HG03565 (cell line): ENCODE measurements around the gene CERS4.
"Not testable (repeated sequence)": the region's sequence is repeated elsewhere in the genome, so short reads cannot be mapped to it uniquely, and the experiment has no call there.

Source experiments
- ATAC-seq: cut with Tn5 transposase; IDR thresholded peaks from one replicate; pipeline ENCODE4 v1.9.1; 2021; ENCODE audit warnings: mild to moderate bottlenecking, moderate library complexity; ENCODE audit not compliant: unreplicated experiment

Gene CERS4, protein sequence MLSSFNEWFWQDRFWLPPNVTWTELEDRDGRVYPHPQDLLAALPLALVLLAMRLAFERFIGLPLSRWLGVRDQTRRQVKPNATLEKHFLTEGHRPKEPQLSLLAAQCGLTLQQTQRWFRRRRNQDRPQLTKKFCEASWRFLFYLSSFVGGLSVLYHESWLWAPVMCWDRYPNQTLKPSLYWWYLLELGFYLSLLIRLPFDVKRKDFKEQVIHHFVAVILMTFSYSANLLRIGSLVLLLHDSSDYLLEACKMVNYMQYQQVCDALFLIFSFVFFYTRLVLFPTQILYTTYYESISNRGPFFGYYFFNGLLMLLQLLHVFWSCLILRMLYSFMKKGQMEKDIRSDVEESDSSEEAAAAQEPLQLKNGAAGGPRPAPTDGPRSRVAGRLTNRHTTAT

GRCh38 chr19:8208922-8209461, at the start of gene CERS4:
TSS of gene CERS4 (plus strand) at chr19:8209370. CDS start at chr19:8251077, 41,707 bp downstream.
- ATAC-seq, result peak; percentile 28

DNA sequence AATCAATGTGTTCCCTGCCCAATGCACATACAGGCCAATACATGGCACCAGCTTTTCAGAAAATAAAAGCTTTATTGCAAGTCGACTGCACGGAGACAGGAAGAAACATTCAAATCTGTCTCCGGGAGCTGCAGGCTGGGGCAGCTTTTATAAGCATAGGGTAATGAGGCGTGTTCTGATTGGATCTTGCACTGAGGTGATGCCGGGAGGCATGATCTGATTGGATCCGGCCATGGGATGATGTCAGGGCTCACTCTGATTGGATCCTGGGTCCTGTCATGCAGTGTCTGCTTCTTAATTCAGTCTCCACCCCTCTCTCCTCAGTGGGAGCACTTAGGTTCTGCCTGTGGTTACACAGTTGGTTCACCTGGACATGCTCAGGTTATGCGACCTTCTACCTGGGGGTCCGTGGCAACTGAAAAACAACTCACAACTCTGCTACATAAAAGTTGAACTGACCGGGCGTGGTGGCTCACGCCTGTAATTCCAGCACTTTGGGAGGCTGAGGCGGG, 48.0 kb upstream of the CERS4 start:
- ATAC-seq, result peak; percentile 56

DNA sequence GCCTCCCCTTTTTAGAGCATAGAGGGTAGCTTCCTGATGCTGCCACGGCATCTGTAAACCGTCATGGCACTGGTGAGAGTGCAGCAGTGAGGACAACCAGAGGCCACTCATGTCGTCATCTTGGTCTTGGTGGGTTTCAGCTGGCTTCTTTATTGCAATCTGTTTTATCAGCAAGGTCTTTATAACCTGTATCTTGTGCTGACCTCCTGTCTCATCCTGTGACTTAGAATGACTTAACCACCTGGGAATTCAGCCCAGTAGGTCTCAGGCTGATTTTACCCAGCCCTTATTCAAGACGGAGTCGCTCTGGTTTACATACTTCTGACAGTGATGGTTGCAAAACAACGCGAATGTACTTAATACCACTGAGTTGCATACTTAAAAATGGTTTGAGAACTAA, 45.4 kb upstream of the CERS4 start:
- ATAC-seq, result no peak

DNA sequence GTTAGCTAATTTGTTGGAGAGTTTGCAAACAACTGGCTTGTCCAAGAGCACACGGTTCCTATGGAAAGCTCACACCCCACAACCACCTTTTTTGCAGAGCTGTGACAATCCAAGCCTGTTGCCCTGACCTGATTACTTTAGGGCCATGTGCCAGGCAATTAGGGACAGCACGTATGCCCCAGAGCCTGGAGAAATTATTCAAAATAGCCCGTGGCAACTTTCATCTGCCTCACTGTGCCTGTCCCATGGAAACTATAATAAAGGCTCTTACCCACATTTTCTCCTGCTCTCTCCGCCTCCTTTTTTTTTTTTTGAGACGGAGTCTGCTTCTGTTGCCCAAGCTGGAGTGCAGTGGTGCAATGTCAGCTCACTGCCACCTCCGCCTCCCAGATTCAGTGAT, 41.2 kb upstream of the CERS4 start:
- no peak for ATAC-seq

GRCh38 chr19:8168537-8168936, 40.6 kb upstream of the CERS4 start:
- no peak for ATAC-seq

- ATAC-seq, result no peak
Observed at GRCh38 chr19:8174706-8175105, 34.5 kb upstream of the CERS4 start.

DNA sequence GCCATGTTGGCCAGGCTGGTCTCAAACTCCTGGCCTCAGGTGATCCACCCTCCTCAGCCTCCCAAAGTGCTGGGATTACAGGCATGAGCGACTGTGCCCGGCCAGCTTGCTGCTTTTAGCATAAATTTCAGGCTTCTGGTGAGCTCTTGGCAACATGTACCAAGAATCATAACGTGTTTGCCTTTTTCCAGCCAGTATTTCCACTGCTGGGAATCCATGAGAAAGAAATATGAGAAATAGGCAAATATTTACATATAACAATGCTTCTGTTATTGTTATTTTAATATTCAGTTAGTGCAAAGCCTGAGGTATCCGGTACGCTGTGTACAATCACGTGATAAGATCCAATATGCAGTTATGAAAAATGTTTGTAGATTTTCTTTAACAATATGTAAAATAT, 29.2 kb upstream of the CERS4 start:
- ATAC-seq, result no peak

- no peak for ATAC-seq
Observed at GRCh38 chr19:8184274-8184673, 24.9 kb upstream of the CERS4 start.

GRCh38 chr19:8185343-8186068, 23.7 kb upstream of the CERS4 start:
- no peak for ATAC-seq

GRCh38 chr19:8192221-8192820, 16.8 kb upstream of the CERS4 start:
- no peak for ATAC-seq

DNA sequence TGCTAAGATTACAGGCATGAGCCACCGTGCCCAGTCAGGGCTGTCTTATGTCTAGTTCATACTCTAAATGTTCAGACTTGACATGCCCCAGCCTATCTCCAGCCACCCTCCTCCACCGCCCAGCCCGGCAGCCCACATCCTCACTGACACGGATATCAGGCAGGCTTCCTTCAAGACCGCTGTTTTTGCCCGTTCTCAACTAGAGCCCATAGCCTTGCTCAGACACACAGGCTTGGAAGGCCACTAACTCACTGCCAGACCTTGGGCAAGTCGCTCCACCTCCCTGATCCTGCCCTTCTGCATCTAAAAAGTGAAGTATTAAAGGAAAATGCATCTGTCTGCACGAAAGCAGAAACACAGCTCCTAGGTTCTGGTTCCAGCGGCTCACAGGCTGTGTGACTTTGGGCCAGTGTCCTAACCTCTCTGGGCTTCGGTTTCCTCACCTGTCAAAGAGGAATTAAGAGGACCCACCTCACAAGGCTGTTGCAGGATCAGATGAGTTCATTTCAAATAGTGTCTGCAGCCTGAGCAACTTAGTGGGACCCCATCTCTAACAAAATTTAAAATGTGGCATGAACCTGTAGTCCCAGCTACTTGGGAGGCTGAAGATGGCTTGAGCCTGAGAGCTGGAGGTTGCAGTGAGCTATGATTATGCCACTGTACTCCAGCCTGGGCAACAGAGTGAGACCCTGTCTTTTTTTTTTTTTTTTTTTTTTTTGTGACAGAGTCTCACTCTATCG, 14.5 kb upstream of the CERS4 start:
- ATAC-seq, result no peak

DNA sequence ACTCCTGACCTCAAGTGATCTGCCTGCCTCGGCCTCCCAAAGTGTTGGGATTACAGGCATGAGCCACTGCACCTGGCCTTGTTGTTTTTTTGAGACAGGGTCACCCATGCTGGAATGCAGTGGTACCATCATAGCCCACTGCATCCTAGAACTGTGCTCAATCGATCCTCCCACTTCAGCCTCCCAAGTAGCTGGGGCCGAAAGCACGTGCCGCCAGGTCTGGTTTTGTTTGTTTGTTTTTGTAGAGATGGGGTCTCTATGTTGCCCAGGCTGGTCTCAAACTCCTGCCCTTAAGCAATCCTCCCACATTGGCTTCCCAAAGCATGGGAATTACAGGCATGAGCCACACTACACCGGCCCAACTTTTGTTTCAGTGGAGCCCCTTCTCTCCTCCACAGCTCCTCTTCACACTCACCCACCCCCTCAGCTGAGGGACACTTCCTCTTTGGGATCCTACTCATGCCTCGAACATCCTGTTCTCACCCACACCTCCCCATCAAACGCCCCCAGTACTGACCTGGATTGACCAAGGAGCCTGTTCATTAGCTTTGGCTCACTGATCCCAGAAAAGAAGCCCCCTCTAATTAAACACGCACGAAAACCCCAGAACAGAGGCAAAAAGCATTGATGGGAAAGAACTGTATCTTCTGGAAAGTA, 12.8 kb upstream of the CERS4 start:
- ATAC-seq, result no peak

GRCh38 chr19:8203288-8204120, 5.7 kb upstream of the CERS4 start:
- not testable (repeated sequence) for ATAC-seq

GRCh38 chr19:8204961-8205360, 4.2 kb upstream of the CERS4 start:
- ATAC-seq, result no peak

GRCh38 chr19:8206147-8207087, 2.8 kb upstream of the CERS4 start:
- no peak for ATAC-seq

DNA sequence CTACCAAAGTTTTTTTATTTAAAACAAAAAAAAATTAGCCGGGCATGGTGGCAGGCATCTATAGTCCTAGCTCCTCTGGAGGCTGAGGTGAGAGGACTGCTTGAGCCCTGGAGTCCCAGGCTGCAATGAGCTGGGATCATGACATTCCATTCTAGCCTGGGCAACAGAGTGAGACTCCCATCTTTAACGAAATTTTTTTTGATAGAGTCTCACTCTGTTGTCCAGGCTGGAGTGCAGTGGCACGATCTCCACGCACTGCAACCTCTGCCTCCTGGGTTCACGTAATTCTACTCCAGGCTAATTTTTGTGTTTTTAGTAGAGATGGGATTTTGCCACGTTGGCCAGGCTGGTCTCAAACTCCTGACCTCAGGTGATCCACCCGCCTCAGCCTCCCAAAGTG, 1.8 kb upstream of the CERS4 start:
- ATAC-seq, result not testable (repeated sequence)

- no peak for ATAC-seq
Observed at GRCh38 chr19:8208119-8208921, 850 bp upstream of the CERS4 start.
